ENCODE measurements around the gene RTRAF. TPM values are rescaled to one million over a fixed set of nuclear protein-coding genes. Genes with fewer than 3 reads are reported as not detected.

Gene RTRAF
- total and polyA plus RNA-seq, 7 experiments from 2014 or later: 112 to 206 (median 124) TPM

DNA sequence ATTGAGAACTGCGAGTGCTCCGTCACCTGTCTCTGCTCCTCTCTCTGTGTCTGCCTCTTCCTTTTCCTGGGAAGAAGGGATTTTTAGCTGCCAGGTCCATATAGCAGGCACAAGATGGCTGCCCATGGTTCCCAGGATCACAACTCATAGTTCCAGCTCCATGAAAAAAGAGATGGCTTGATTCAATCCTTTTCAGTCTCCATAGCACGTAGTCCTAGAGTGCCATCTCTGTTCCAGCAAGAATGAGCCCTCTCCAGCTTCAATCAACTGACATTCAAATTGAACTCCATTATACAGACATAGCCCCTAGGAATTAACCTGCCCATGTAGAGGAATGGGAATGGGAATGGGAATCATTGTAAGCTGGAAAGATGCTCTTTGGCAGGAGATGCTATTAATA is 34.7 kb upstream of the RTRAF start:
- POLR2A ChIA-PET: interaction anchor here (0.7 to 1.0 kb wide), 2 partner anchors 9 to 107 kb away, joined by 3 read pairs; no protein-coding TSS in a partner anchor
- intact Hi-C loops (cut with micrococcal nuclease): no loop called here
- Mint-ChIP-seq H3K36me3 (peaks cover 56 to 98% (median 96%) of the 10 kb centered on the region in 5 donors), H3K4me1 (peaks cover 6 to 47% (median 20%) of the 10 kb centered on the region in 7 donors), H3K27me3 (no peaks in the 10 kb centered on the region), H3K27ac (peak overlapping the region in 3 of 9 donors; percentile 5 to 76 (median 17)), H3K9me3 (peaks cover 11 to 31% (median 18%) of the 10 kb centered on the region in 11 donors), H3K4me3 (no peak overlapping the region)
- CTCF ChIA-PET: interaction anchor here (0.6 kb wide), 1 partner anchor 96 kb away, joined by 3 read pairs; no protein-coding TSS in a partner anchor
- Histone ChIP-seq H3K4me3 (ENCODE audit: low read length) (no peak overlapping the region), H3K9me3 (ENCODE audit: control insufficient read depth in 2 of 3, low read length in 3 of 3) (peaks cover 0 to 12% (median 0%) of the 10 kb centered on the region in 3 experiments), H3K27ac (ENCODE audit: low read depth, low read length) (no peak overlapping the region), H3K27me3 (ENCODE audit: control insufficient read depth in 2 of 2, insufficient read depth in 2 of 2, low read length in 2 of 2) (no peaks in the 10 kb centered on the region), H3K36me3 (ENCODE audit: control insufficient read depth in 2 of 3, insufficient read depth in 3 of 3, low read length in 3 of 3) (peaks cover 15 to 95% (median 26%) of the 10 kb centered on the region in 3 experiments), H3K4me1 (ENCODE audit: control insufficient read depth in 2 of 2, insufficient read depth in 2 of 2, low read length in 2 of 2) (peaks cover 0 to under 1% of the 10 kb centered on the region in 2 donors)
- ATAC-seq: no peak
- no peak for DNase-seq

DNA sequence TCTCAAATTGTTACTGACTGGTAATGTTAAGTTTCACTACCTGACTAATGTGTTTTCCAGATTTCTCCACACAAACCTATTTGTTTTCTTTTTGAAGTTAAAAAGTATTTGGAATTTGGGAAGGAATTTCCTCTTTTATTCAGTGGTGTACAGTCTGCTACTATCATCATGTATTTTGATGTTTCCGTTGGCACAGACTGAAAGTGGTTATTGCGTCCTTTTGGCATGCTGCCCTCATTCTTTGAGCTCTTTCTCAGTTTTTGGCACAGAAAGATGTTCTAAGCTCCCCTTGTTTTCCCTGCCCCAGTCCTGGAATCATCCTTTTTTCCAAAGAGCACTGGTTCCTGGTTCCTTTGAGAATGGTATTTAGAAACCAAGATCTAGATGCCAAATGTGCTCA is 31.4 kb upstream of the RTRAF start:
- no peaks in the 10 kb centered on the region for H3K27me3 ChIP-seq (ENCODE audit: control insufficient read depth in 2 of 2, insufficient read depth in 2 of 2, low read length in 2 of 2)
- H3K36me3 ChIP-seq (ENCODE audit: control insufficient read depth in 2 of 3, insufficient read depth in 3 of 3, low read length in 3 of 3): peaks cover 4 to 72% (median 12%) of the 10 kb centered on the region in 3 experiments
- Mint-ChIP-seq H3K4me1 (peaks cover 27 to 63% (median 39%) of the 10 kb centered on the region in 7 donors), H3K9me3 (peaks cover 16 to 43% (median 24%) of the 10 kb centered on the region in 11 donors), H3K36me3 (peaks cover 46 to 85% (median 82%) of the 10 kb centered on the region in 5 donors), H3K27ac (peak overlapping the region in 1 of 9 donors; percentile 7), H3K4me3 (no peak overlapping the region), H3K27me3 (no peaks in the 10 kb centered on the region)
- peaks cover 8 to 10% of the 10 kb centered on the region in 2 donors for H3K4me1 ChIP-seq (ENCODE audit: control insufficient read depth in 2 of 2, insufficient read depth in 2 of 2, low read length in 2 of 2)
- DNase-seq (no peak), ATAC-seq (no peak)
- CTCF ChIA-PET: no interaction called here
- intact Hi-C loops (cut with micrococcal nuclease): no loop called here
- H3K4me3 ChIP-seq (ENCODE audit: low read length): no peak overlapping the region
- POLR2A ChIA-PET: no interaction called here
- no peak overlapping the region for H3K27ac ChIP-seq (ENCODE audit: low read depth, low read length)
- peaks cover 0 to 14% (median 0%) of the 10 kb centered on the region in 3 experiments for H3K9me3 ChIP-seq (ENCODE audit: control insufficient read depth in 2 of 3, low read length in 3 of 3)

DNA sequence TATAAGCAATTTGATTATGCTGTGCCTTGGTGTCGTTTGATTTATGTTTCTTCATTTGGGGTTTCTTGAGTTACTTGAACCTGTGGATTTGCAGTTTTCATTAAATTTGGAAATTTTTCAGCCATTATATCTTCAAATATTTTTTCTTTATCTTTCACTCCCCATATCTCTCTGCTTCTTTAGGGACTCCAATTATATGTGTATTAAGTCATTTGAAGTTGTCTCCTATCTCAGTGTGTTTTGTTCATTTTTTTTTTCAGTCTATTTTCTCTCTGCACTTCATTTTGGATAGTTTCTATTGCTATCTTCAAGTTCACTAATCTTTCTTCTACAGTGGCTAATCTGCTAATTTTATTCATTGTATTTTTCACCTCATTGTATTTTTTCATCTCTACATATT is 29.4 kb upstream of the RTRAF start:
- Histone ChIP-seq H3K4me3 (ENCODE audit: low read length) (no peak overlapping the region), H3K36me3 (ENCODE audit: control insufficient read depth in 2 of 3, insufficient read depth in 3 of 3, low read length in 3 of 3) (peaks cover 0 to 57% (median 8%) of the 10 kb centered on the region in 3 experiments), H3K4me1 (ENCODE audit: control insufficient read depth in 2 of 2, insufficient read depth in 2 of 2, low read length in 2 of 2) (peaks cover 8 to 11% of the 10 kb centered on the region in 2 donors), H3K9me3 (ENCODE audit: control insufficient read depth in 2 of 3, low read length in 3 of 3) (peaks cover 0 to 14% (median 0%) of the 10 kb centered on the region in 3 experiments), H3K27me3 (ENCODE audit: control insufficient read depth in 2 of 2, insufficient read depth in 2 of 2, low read length in 2 of 2) (no peaks in the 10 kb centered on the region), H3K27ac (ENCODE audit: low read depth, low read length) (no peak overlapping the region)
- H3K36me3 Mint-ChIP-seq: peaks cover 31 to 69% (median 68%) of the 10 kb centered on the region in 5 donors
- POLR2A ChIA-PET: no interaction called here
- H3K27ac Mint-ChIP-seq: peak overlapping the region in 4 of 9 donors; percentile 1 to 64 (median 10)
- ATAC-seq: no peak
- peaks cover 16 to 43% (median 24%) of the 10 kb centered on the region in 11 donors for H3K9me3 Mint-ChIP-seq
- no peaks in the 10 kb centered on the region for H3K27me3 Mint-ChIP-seq
- H3K4me3 Mint-ChIP-seq: no peak overlapping the region
- no peak for DNase-seq
- intact Hi-C loops (cut with micrococcal nuclease): loop anchor here in 1 of 2 donors (5.0 kb wide), 2 partner anchors 98 to 113 kb away; partner anchors contain the start of gene GNG2
- CTCF ChIA-PET: no interaction called here
- H3K4me1 Mint-ChIP-seq: peaks cover 32 to 65% (median 51%) of the 10 kb centered on the region in 7 donors

DNA sequence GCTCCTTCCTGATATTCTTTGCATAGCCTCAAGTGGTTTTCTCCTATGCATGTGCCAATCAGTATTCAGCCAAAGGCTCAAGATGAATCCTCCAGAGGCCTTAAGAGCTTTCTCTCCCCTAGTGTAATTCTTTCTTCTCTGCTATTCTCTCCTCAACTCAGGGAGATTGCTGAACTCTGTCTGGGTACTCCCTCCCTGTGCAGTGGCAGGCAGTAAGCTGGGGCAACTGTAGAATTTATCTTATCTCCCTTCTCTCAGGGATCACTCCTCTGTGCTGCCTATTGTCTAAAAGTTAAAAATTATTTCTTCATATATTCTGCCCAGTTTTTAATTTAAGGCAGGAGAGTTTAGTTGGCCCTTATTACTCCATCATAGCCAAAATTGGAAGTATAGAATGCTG is 28.5 kb upstream of the RTRAF start:
- intact Hi-C loops (cut with micrococcal nuclease): loop anchor here in 1 of 2 donors (5.0 kb wide), 2 partner anchors 99 to 114 kb away; partner anchors contain the start of gene GNG2
- Mint-ChIP-seq H3K9me3 (peaks cover 16 to 43% (median 24%) of the 10 kb centered on the region in 11 donors), H3K36me3 (peaks cover 31 to 64% (median 60%) of the 10 kb centered on the region in 5 donors), H3K27ac (peak overlapping the region in 7 of 9 donors; percentile 9 to 80 (median 52)), H3K4me3 (peak overlapping the region in 3 of 10 donors; percentile 9 to 69 (median 57)), H3K4me1 (peaks cover 32 to 61% (median 51%) of the 10 kb centered on the region in 7 donors), H3K27me3 (no peaks in the 10 kb centered on the region)
- CTCF ChIA-PET: no interaction called here
- POLR2A ChIA-PET: no interaction called here
- H3K36me3 ChIP-seq (ENCODE audit: control insufficient read depth in 2 of 3, insufficient read depth in 3 of 3, low read length in 3 of 3): peaks cover 0 to 49% (median 5%) of the 10 kb centered on the region in 3 experiments
- no peak for DNase-seq
- ATAC-seq: no peak
- peaks cover 0 to 14% (median 0%) of the 10 kb centered on the region in 3 experiments for H3K9me3 ChIP-seq (ENCODE audit: control insufficient read depth in 2 of 3, low read length in 3 of 3)
- no peak overlapping the region for H3K4me3 ChIP-seq (ENCODE audit: low read length)
- H3K27ac ChIP-seq (ENCODE audit: low read depth, low read length): peak overlapping the region; percentile 15
- peaks cover 8 to 11% of the 10 kb centered on the region in 2 donors for H3K4me1 ChIP-seq (ENCODE audit: control insufficient read depth in 2 of 2, insufficient read depth in 2 of 2, low read length in 2 of 2)
- H3K27me3 ChIP-seq (ENCODE audit: control insufficient read depth in 2 of 2, insufficient read depth in 2 of 2, low read length in 2 of 2): no peaks in the 10 kb centered on the region

DNA sequence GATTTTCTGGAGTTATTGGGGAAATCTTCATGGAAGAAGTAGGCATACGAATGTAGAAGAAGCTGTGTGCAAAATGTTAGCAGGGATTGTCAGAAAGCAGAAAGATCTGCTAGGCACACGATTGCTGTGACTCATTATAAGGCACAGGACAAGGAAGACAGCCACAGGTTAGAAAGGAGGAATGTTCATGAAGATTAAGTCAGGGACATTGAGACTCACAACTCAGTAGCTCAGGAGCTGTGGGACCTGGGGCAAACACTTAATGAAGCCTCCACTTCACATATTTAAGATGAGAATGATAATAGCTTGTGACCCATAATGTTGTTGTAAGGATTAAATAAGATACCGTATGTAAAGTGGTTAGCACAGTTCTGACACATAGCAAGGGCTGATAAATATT is 26.6 kb upstream of the RTRAF start:
- Mint-ChIP-seq H3K4me3 (peak overlapping the region in 8 of 10 donors; percentile 19 to 81 (median 64)), H3K4me1 (peaks cover 27 to 56% (median 45%) of the 10 kb centered on the region in 7 donors), H3K27me3 (no peaks in the 10 kb centered on the region), H3K9me3 (peaks cover 10 to 31% (median 20%) of the 10 kb centered on the region in 11 donors), H3K27ac (peak overlapping the region in 8 of 9 donors; percentile 80 to 96 (median 85)), H3K36me3 (peaks cover 23 to 56% (median 41%) of the 10 kb centered on the region in 5 donors)
- POLR2A ChIA-PET: interaction anchor here (1.0 to 1.5 kb wide), 2 partner anchors 29 to 102 kb away, joined by 3 to 4 read pairs; partner anchors contain the start of gene GNG2
- CTCF ChIA-PET: interaction anchor here (1.5 kb wide), 1 partner anchor 102 kb away, joined by 3 read pairs; the partner anchor contains the start of gene GNG2
- Histone ChIP-seq H3K9me3 (ENCODE audit: control insufficient read depth in 2 of 3, low read length in 3 of 3) (peaks cover 0 to 14% (median 0%) of the 10 kb centered on the region in 3 experiments), H3K27ac (ENCODE audit: low read depth, low read length) (peak overlapping the region; percentile 50), H3K36me3 (ENCODE audit: control insufficient read depth in 2 of 3, insufficient read depth in 3 of 3, low read length in 3 of 3) (peaks cover 0 to 47% (median 5%) of the 10 kb centered on the region in 3 experiments), H3K4me1 (ENCODE audit: control insufficient read depth in 2 of 2, insufficient read depth in 2 of 2, low read length in 2 of 2) (peaks cover 8 to 11% of the 10 kb centered on the region in 2 donors), H3K4me3 (ENCODE audit: low read length) (no peak overlapping the region), H3K27me3 (ENCODE audit: control insufficient read depth in 2 of 2, insufficient read depth in 2 of 2, low read length in 2 of 2) (no peaks in the 10 kb centered on the region)
- no peak for DNase-seq
- intact Hi-C loops (cut with micrococcal nuclease): loop anchor here in 1 of 2 donors (5.0 kb wide), 2 partner anchors 100 to 115 kb away; partner anchors contain the start of gene GNG2
- ATAC-seq: no peak

DNA sequence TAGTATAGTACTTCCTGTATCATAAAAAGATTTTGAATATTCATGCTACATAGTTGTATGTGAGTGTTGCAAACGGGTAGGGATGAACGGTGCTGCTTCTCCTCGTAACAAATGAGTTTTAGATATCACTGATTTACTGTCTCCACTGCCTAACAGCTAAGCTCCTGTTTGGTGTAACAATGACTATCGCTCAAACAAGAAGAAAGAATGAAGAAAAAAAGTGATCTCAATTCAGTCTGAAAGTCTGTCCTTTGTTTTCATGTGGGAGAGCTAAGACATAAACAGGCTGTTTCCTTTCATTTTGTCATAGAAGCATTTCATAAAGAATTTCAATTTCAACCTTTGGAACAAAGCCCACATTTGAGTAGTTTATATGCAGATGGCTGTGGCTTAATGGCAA is 26.1 kb upstream of the RTRAF start:
- CTCF ChIA-PET: interaction anchor here (1.5 kb wide), 1 partner anchor 103 kb away, joined by 3 read pairs; the partner anchor contains the start of gene GNG2
- Histone ChIP-seq H3K4me1 (ENCODE audit: control insufficient read depth in 2 of 2, insufficient read depth in 2 of 2, low read length in 2 of 2) (peaks cover 8 to 11% of the 10 kb centered on the region in 2 donors), H3K36me3 (ENCODE audit: control insufficient read depth in 2 of 3, insufficient read depth in 3 of 3, low read length in 3 of 3) (peaks cover 0 to 45% (median 5%) of the 10 kb centered on the region in 3 experiments), H3K4me3 (ENCODE audit: low read length) (no peak overlapping the region), H3K27ac (ENCODE audit: low read depth, low read length) (peak overlapping the region; percentile 50), H3K9me3 (ENCODE audit: control insufficient read depth in 2 of 3, low read length in 3 of 3) (peaks cover 0 to 9% (median 0%) of the 10 kb centered on the region in 3 experiments), H3K27me3 (ENCODE audit: control insufficient read depth in 2 of 2, insufficient read depth in 2 of 2, low read length in 2 of 2) (no peaks in the 10 kb centered on the region)
- H3K9me3 Mint-ChIP-seq: peaks cover 7 to 25% (median 18%) of the 10 kb centered on the region in 11 donors
- H3K27ac Mint-ChIP-seq: peak overlapping the region; percentile 58 to 96 (median 83)
- H3K4me3 Mint-ChIP-seq: peak overlapping the region in 9 of 10 donors; percentile 31 to 81 (median 71)
- H3K36me3 Mint-ChIP-seq: peaks cover 20 to 55% (median 37%) of the 10 kb centered on the region in 5 donors
- intact Hi-C loops (cut with micrococcal nuclease): loop anchor here in 1 of 2 donors (5.0 kb wide), 2 partner anchors 101 to 116 kb away; partner anchors contain the start of gene GNG2
- POLR2A ChIA-PET: interaction anchor here (0.7 to 1.5 kb wide), 3 partner anchors 9 to 103 kb away, joined by 3 to 4 read pairs (median 3); partner anchors contain the start of gene GNG2
- H3K4me1 Mint-ChIP-seq: peaks cover 27 to 56% (median 45%) of the 10 kb centered on the region in 7 donors
- H3K27me3 Mint-ChIP-seq: no peaks in the 10 kb centered on the region
- peak in 6 of 9 donors; percentile 17 to 64 (median 42) for DNase-seq
- ATAC-seq: peak; percentile 70
